ENCODE measurements around the gene SMARCA2.

Gene SMARCA2

DNA sequence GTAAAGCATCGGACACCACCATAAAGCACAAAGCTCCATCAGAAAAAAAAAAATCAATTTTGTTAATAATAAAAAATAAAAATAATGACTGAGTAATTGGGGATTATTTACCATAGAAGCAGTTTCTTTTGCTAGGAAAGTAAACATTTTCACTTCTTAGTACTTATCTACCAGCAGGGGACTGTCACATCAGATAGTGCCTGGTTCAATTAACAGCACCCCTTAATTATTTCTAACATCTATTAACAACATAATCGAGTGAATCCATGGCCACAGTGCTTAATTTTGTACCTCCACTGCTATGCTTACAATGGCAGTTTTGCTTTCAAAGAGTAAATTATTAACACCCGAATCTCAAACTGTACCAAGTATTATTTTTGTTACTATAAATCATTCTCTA is 221.7 kb downstream of the SMARCA2 start:
- no peak overlapping the region for H3K4me3 ChIP-seq (ENCODE audit: low read depth, low read length)

DNA sequence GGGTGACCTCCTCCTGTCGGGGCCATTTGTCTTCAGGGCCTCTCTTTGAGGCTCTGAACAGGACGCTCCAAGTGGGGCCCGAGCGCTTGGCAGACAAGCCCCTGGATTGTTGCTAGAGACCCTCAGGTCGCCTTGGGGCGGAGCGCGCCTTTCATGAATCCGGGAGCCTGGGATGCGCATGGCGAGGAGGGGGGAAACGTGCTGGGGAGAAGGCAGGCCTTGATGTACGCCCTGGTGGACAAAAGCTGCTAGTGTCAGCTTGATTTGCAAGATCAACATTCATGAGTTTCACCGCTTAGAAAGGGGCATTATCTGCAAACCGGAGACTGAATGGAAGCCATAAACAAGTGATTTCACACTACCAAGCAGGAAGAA is 226.3 kb downstream of the SMARCA2 start:
- peak overlapping the region; percentile 30 for H3K4me3 ChIP-seq (ENCODE audit: low read depth, low read length)

DNA sequence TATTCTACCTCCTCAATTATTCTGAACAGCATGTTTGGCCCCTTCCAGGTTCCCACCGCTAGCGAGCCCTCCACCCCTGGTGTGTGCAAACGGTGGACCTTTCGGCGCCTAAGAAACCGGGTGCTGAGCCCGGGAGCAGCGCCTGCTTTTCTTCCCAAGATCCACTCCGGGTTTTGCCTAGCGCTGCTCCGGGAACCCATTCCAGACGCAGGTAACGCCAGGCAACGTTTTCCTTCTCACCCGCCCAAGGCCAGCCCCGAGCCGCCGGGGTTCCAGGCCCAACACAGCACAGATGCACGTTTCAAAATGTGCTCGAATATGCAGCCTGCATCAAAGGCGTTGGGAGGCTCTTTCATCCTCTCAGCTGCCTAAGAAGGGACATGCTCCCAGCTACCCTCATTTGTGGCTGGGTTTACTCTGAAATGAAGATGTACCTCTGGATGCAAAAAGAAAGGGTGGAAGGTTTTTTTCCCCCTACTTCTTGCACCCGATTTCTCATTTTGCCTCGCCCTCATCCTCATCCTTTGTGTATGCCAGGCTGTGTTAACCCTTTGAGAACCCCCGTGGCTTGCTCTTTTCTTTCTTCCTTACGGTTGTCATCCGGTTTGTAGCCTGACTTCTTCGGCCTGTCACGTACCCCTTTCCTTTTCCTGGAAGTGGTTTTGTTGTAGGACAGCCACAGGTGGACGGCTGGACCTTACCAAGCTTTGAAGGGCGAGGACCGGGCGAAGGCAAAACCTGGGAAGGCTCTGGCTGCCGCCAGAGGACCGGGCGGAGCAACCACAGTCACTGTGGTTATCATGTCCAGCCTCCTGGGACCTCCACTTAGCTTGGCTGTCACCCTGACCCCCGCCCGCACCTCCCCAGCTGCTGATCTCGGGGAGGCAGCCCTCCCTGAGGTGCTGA is 226.9 kb downstream of the SMARCA2 start:
- peak overlapping the region; percentile 48 for H3K4me3 ChIP-seq (ENCODE audit: low read depth, low read length)

DNA sequence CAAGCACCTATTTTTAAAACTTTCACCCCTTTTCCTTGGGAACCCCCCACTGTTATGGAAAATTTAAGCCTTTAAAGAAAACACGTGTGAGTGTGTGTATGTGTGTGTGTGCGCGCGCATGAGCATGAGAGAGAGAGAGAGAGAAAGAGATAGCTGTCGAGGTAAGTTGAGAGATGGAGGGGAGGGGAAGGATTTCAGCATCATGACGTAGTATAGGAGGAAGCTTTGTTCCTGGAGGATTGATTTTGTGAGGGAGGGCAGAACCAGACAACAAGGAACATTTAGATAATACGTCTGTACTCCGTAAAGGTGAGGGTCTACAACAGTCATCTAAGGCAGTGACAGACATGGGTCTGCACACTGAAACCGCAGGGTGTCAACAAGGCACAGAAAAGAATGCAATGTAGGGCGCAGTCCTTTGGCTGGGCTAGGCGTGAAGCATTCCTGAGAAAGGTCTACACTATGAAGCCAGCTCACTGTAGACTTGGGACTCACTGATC is 227.7 kb downstream of the SMARCA2 start:
- no peak overlapping the region for H3K4me3 ChIP-seq (ENCODE audit: low read depth, low read length)
